Stimulated activated CD4-positive, alpha-beta T cell treated with anti-CD3 and anti-CD28 coated beads, Interleukin-15, amount 100 ng/mL, for 24 hours (primary cell): Measurements from ENCODE around the gene GARRE1.
"Not testable (repeated sequence)": the region's sequence is repeated elsewhere in the genome, so short reads cannot be mapped to it uniquely, and the experiment has no call there.

Experiments used
- DNase-seq: peaks from one replicate; pipeline ENCODE4 v3.0.0-alpha.2; 2020

GARRE1 gene

GRCh38 chr19:34260771-34261173, 6.4 kb downstream of the GARRE1 start:
- DNase-seq = no peak

GRCh38 chr19:34261334-34262109, 7.2 kb downstream of the GARRE1 start:
- DNase-seq = no peak

- no peak for DNase-seq
Measured at GRCh38 chr19:34263745-34264237, 9.4 kb downstream of the GARRE1 start.

GRCh38 chr19:34265221-34265650, 10.9 kb downstream of the GARRE1 start:
- DNase-seq = no peak

GRCh38 chr19:34269081-34269480, 14.7 kb downstream of the GARRE1 start:
- DNase-seq = no peak

- DNase-seq = no peak
Measured at GRCh38 chr19:34269489-34269888, 15.1 kb downstream of the GARRE1 start.

- peak; percentile 64 for DNase-seq
Measured at GRCh38 chr19:34269968-34270621, 15.7 kb downstream of the GARRE1 start.

- DNase-seq = no peak
Measured at GRCh38 chr19:34273121-34273520, 18.8 kb downstream of the GARRE1 start.

GRCh38 chr19:34274284-34274826, 20.0 kb downstream of the GARRE1 start:
- DNase-seq = no peak

GRCh38 chr19:34274827-34275625, 20.7 kb downstream of the GARRE1 start:
- no peak for DNase-seq

GRCh38 chr19:34275705-34276104, 21.4 kb downstream of the GARRE1 start:
- DNase-seq = no peak

- DNase-seq = no peak
Measured at GRCh38 chr19:34276614-34277013, 22.3 kb downstream of the GARRE1 start.

- DNase-seq = no peak
Measured at GRCh38 chr19:34277244-34277643, 22.9 kb downstream of the GARRE1 start.

- DNase-seq = no peak
Measured at GRCh38 chr19:34278783-34279182, 24.4 kb downstream of the GARRE1 start.

GRCh38 chr19:34281444-34281843, 27.1 kb downstream of the GARRE1 start:
- DNase-seq = not testable (repeated sequence)

- DNase-seq = no peak
Measured at GRCh38 chr19:34282611-34283519, 28.5 kb downstream of the GARRE1 start.

GRCh38 chr19:34284505-34284904, 30.2 kb downstream of the GARRE1 start:
- no peak for DNase-seq

GRCh38 chr19:34287662-34288140, 33.3 kb downstream of the GARRE1 start:
- DNase-seq = no peak

- peak; percentile 47 for DNase-seq
Measured at GRCh38 chr19:34288381-34288780, 34.0 kb downstream of the GARRE1 start.

- no peak for DNase-seq
Measured at GRCh38 chr19:34291235-34291634, 36.9 kb downstream of the GARRE1 start.

- DNase-seq = no peak
Measured at GRCh38 chr19:34295103-34295502, 40.7 kb downstream of the GARRE1 start.
